ENCODE data around the gene NFATC2.

The NFATC2 gene

GRCh38 chr20:51374456-51374830 lies 168.1 kb downstream of the NFATC2 start:
- ChIA-PET POLR2A (no interaction called here), CTCF (interaction anchor here (0.7 to 2.0 kb wide), 3 partner anchors 67 to 757 kb away, joined by 3 to 8 read pairs (median 3); no protein-coding TSS in a partner anchor)
- no peaks in the 10 kb centered on the region for H3K9me3 ChIP-seq (ENCODE audit: control insufficient read depth, insufficient read depth, low read depth, low read length)
- no peak overlapping the region for H3K4me3 ChIP-seq (ENCODE audit: low read depth, low read length)
- no peak overlapping the region for H3K27ac ChIP-seq (ENCODE audit: extremely low read depth, low read depth, low read length)
- no peaks in the 10 kb centered on the region for H3K4me1 ChIP-seq (ENCODE audit: control insufficient read depth, insufficient read depth, low read length)
- TF ChIP-seq GLIS2 (tag by site-specific recombination; IDR thresholded peaks at IDR 0.05) (no peak), ZSCAN23 (tag by site-specific recombination; IDR thresholded peaks at IDR 0.05) (no peak), ZNF777 (tag by site-specific recombination; IDR thresholded peaks at IDR 0.05; ENCODE audit: borderline replicate concordance) (no peak), ZNF843 (tag by site-specific recombination; IDR thresholded peaks at IDR 0.05) (no peak), ZNF133 (tag by site-specific recombination; IDR thresholded peaks at IDR 0.05) (no peak)
- TF ChIP-seq, protein P1, sequence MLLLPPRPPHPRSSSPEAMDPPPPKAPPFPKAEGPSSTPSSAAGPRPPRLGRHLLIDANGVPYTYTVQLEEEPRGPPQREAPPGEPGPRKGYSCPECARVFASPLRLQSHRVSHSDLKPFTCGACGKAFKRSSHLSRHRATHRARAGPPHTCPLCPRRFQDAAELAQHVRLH (tag by site-specific recombination; IDR thresholded peaks at IDR 0.05): no peak
- TF ChIP-seq, protein P2, sequence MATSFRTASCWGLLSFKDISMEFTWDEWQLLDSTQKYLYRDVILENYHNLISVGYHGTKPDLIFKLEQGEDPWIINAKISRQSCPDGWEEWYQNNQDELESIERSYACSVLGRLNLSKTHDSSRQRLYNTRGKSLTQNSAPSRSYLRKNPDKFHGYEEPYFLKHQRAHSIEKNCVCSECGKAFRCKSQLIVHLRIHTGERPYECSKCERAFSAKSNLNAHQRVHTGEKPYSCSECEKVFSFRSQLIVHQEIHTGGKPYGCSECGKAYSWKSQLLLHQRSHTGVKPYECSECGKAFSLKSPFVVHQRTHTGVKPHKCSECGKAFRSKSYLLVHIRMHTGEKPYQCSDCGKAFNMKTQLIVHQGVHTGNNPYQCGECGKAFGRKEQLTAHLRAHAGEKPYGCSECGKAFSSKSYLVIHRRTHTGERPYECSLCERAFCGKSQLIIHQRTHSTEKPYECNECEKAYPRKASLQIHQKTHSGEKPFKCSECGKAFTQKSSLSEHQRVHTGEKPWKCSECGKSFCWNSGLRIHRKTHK (tag by site-specific recombination; IDR thresholded peaks at IDR 0.05): no peak
- TF ChIP-seq, protein P3, sequence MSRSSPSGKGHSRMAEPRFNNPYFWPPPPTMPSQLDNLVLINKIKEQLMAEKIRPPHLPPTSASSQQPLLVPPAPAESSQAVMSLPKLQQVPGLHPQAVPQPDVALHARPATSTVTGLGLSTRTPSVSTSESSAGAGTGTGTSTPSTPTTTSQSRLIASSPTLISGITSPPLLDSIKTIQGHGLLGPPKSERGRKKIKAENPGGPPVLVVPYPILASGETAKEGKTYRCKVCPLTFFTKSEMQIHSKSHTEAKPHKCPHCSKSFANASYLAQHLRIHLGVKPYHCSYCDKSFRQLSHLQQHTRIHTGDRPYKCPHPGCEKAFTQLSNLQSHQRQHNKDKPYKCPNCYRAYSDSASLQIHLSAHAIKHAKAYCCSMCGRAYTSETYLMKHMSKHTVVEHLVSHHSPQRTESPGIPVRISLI (tag by site-specific recombination; IDR thresholded peaks at IDR 0.05): no peak
- H3K36me3 ChIP-seq (ENCODE audit: control insufficient read depth in 2 of 2, insufficient read depth in 1 of 2, low read length in 2 of 2): no peaks in the 10 kb centered on the region

- Histone ChIP-seq H3K9me3 (ENCODE audit: control insufficient read depth, insufficient read depth, low read depth, low read length) (no peaks in the 10 kb centered on the region), H3K27ac (ENCODE audit: extremely low read depth, low read depth, low read length) (no peak overlapping the region), H3K36me3 (ENCODE audit: control insufficient read depth in 2 of 2, insufficient read depth in 1 of 2, low read length in 2 of 2) (no peaks in the 10 kb centered on the region), H3K4me1 (ENCODE audit: control insufficient read depth, insufficient read depth, low read length) (no peaks in the 10 kb centered on the region), H3K4me3 (ENCODE audit: low read depth, low read length) (no peak overlapping the region)
- POLR2A ChIA-PET: no interaction called here
- CTCF ChIA-PET: interaction anchor here (0.6 to 3.4 kb wide), 9 partner anchors 11 to 984 kb away, joined by 3 to 31 read pairs (median 4); no protein-coding TSS in a partner anchor
- TF ChIP-seq KLF1 (tag by site-specific recombination; IDR thresholded peaks at IDR 0.05) (peak; percentile 45; the same call in 1 of the 2 replicates), ZNF18 (tag by site-specific recombination; IDR thresholded peaks at IDR 0.05) (no peak), ZIC2 (tag by site-specific recombination; IDR thresholded peaks at IDR 0.05) (peak; percentile 25; the same call in 1 of the 2 replicates), TRIM28 (IDR thresholded peaks at IDR 0.05; ENCODE audit: borderline replicate concordance, low read length) (0 out of 2 replicates have a peak, but pooled peaks have one; percentile 40), ZNF10 (tag by site-specific recombination; IDR thresholded peaks at IDR 0.05) (no peak), ZNF600 (tag by site-specific recombination; IDR thresholded peaks at IDR 0.05) (peak; percentile 26; the same call in 1 of the 2 replicates), ZNF266 (tag by site-specific recombination; IDR thresholded peaks at IDR 0.05; ENCODE audit: low read depth) (no peak), ZXDB (tag by site-specific recombination; IDR thresholded peaks at IDR 0.05) (0 out of 2 replicates have a peak, but pooled peaks have one; percentile 15)
- TF ChIP-seq, protein P4, sequence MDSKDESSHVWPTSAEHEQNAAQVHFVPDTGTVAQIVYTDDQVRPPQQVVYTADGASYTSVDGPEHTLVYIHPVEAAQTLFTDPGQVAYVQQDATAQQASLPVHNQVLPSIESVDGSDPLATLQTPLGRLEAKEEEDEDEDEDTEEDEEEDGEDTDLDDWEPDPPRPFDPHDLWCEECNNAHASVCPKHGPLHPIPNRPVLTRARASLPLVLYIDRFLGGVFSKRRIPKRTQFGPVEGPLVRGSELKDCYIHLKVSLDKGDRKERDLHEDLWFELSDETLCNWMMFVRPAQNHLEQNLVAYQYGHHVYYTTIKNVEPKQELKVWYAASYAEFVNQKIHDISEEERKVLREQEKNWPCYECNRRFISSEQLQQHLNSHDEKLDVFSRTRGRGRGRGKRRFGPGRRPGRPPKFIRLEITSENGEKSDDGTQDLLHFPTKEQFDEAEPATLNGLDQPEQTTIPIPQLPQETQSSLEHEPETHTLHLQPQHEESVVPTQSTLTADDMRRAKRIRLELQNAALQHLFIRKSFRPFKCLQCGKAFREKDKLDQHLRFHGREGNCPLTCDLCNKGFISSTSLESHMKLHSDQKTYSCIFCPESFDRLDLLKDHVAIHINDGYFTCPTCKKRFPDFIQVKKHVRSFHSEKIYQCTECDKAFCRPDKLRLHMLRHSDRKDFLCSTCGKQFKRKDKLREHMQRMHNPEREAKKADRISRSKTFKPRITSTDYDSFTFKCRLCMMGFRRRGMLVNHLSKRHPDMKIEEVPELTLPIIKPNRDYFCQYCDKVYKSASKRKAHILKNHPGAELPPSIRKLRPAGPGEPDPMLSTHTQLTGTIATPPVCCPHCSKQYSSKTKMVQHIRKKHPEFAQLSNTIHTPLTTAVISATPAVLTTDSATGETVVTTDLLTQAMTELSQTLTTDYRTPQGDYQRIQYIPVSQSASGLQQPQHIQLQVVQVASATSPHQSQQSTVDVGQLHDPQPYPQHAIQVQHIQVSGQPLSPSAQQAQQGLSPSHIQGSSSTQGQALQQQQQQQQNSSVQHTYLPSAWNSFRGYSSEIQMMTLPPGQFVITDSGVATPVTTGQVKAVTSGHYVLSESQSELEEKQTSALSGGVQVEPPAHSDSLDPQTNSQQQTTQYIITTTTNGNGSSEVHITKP (tag by site-specific recombination; IDR thresholded peaks at IDR 0.05): no peak
Observed at GRCh38 chr20:51373713-51374455, 168.6 kb downstream of the NFATC2 start.

Data from HEK293 (cell line).